Nucleus accumbens (tissue), 56 donors: Measurements from ENCODE around the gene RERG.

ENCODE experiments used
- DNase-seq, 56 donors: peaks; one replicate each; lab custom pipeline; 2025; lab: John Stamatoyannopoulos, UW

RERG gene

DNA sequence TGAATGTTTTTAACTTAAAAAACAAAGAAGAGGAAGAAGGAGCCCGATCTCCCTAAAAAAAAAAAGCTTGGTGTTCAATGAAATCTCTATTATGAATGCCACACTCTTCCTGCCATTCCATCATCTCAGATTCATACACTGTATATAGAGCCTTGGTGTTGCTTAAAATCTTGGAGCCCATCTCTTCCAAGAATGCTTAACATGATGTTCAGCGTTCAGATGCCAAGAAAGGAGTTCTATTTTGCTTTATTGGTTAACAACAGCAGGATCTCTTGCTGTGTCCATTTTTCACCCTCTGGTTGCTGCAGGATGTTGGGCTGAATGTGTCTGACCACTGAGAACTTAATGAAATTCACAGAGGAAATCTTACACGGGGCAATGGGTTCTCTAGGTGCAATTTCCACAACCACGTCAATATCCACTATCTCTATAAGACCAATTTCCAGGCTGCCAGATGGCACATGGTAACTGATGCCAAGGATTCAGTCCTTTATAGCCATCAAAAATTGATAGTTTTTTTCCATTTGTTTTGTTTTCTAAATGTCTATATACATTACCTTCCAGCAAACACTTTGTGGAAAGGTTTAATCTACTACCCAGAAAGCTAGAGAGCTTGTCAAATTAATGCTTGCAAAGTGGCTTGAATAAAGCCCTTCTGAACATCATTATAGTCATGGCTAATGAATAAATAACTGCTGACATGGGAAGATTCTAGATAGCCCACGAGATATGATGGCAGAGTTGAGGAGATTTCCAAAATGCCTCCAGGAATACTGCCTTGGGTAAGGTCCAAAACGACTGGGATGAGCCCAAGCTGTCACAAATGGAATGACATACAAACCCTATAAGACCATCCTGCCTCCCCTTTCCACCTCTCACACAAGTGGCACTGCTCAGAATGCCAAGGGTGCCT lies 26.5 kb downstream of the RERG start:
- no peak for DNase-seq

DNA sequence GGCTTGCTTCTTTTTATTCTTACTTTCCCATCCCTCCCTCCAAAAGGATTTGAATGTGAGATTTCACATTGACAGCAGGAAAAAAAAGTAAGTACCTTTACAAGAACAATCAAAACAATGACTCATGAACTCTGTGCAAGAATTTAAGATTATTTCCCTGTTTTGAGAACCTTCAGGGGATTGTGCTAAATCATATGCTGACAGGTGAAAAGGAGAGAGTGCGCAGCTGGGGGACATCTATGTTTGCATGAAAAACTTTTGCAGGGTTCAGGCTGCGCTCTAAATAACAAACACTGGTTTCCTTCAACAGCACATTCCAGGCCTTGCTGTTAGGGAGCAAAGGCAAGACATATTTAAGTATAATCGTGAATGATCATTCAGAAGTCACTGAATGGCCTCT lies 27.3 kb downstream of the RERG start:
- peak in 4 of 56 donors; percentile 3 to 14 (median 10) for DNase-seq

DNA sequence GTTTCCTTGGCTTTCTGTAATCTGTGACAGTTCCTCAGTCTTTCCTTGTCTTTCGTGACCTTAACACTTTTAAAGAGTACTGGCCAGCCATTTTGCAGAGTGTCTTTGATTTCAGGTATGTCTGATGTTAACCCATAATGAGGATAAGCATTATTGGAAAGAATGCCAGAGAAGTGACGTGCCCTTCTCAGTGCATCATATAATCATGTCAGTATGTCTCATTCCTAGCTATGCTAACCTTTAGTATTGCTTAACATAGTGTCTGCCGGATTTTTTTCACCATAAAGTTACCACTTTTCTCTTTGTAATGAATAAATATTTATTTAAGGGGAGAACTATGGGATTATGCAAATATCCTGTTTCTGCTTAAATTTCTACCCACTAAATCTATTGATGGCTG lies 28.5 kb downstream of the RERG start:
- no peak for DNase-seq

DNA sequence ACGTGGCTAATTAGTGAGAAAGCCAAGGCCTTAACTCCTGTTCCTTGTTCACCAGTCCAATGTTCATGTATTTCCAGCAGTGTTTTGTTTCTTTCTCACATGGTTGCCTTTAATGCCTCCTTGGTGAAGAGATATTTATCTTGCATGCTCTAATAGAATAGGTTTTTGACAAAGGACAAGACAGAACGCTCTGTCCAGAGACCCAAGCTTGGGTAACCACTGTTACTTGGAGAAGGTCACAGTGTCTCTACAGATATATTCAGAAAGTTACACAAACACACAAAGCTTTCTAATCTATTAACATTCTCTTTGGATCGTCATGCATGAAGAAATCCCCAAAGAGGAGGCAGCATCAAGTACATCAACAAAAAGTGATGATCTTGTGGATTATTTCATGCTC lies 33.1 kb downstream of the RERG start:
- no peak for DNase-seq

DNA sequence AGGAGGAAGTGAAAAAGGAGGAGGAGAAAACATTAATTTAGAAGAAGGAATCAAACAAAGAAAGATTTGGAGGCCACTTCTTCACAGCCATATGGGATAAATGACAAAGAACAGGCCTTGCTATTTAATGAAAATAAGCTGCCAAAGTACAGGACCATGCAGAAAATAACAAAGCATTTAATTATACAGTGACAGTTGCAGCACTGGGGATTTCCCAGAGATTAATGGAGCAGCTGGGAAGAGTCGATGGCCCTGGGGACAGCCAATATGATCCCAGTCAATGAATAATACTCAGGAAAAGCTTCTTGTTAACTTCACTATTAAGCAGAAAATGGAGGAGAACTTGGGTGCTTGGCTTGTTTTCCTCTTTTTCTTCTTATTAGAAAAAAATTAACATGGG lies 34.6 kb downstream of the RERG start:
- DNase-seq, result no peak

DNA sequence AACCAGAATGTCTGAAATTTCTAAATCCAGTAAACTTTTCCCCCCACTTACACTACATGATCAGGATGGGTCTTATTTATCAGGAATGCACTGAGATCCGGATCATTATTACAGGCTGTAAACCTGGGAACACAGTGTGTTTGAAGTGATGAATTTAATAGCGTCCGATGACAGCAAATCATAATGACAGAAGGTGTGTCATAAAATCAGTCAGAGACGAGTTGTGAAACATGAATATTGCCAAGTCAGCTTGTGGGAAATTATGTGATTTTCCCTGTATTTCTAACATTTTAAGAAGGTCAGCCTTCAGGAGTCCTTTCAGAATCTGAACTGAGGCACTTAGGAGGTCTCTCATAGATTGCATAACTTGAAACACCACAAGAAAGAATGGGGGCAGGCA lies 36.7 kb downstream of the RERG start:
- no peak for DNase-seq

DNA sequence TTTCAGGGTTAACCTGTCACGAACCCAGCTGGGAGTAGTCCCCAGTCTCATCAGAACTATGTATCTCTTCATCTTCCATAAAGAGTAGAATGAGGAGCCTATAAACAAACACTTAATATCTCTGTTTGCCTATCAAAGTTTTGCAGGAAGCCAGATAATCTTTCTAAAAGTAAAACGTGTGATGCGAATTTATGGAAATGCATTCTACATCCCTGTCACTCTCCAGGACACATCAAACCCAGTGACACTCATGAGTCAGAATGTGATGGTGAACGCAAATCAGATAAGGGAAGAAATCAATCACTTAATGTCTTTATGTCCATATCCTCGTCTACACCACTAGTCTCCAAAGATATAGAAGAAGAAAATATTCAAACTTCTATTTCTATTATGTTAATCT lies 37.4 kb downstream of the RERG start:
- DNase-seq, result no peak

DNA sequence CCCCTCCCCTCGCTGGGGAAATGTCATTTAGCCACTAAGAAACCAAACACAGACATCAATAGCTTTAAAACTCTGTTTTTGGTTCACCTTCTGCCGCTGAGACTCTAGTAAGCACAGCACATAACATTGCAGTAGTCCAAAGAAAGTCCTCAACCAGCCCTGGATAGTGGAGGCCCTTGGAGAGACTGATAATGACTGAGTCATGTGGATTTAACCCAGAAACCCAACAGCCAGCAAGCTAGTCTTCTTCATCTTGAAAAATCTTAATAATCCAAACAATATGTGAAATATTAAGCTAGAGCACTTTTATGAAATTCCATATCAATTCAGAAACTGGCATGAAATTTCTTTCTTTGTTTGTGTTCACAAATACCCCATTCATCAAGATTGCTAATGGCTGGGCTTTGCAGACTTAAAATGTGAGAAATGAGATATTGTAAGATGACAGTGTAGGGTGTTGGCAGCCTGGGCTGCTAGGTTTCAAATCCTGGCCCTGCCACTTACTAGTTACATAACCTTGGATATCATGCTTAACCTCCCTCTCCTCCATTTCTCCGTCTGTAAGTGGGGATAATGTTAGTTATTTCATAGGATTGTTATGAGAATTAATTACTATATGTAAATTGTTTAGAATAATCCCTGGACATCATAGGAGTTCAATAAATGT lies 40.1 kb downstream of the RERG start:
- DNase-seq, result no peak

DNA sequence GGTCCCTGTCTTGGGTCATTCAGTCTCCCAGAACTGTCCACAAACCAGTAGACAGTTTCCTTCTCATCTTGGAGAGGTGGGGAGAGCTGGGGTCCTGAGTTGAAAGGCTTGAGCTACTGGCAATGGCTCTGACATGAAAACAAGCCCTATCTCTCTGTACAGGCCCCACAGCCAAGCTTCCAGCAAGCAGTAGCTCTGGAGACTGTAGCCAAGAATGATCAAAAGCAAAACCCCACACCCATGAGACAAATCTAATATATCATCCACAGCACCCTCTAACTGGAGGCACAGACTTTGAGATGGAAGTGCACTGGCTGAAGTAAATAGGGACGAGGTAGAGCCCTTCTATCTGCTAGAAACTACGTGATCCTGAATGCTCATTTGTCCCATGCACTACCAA lies 40.9 kb downstream of the RERG start:
- DNase-seq, result no peak

DNA sequence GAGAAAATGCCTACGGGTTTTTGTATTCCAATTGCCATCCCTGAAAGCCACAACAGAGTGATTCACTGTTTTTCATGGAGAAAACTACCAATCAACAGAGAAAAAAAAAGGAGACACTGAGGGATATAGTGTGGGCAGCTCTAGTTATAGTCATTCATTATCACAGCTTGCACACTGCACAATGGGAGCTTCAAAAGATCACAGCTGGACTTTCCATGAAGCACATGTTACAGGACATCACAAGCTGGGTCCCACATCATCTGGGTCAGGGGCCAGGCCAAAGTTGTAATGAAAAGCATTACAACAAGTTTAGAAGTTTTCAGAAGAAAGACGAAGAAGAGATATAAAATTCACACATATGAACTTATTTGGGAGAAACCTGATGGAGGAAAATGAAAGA lies 41.5 kb downstream of the RERG start:
- DNase-seq, result no peak

DNA sequence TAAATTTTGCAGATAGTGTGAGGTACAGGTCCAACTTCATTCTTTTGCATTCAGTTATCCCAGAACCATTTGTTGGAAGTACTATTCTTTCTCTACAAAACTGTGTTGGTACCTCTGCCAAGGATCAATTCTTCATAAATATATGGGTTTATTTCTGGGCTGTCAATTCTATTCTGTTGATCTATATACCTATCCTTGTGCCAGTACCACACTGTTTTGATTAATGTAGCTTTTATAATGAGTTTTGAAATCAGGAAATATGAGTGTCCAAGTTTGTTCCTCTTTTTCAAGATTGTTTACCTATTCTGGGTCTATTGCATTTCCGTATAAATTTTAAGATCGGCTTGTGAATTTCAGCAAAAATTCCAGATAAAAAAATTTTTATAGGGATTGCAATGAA lies 48.1 kb downstream of the RERG start:
- no peak for DNase-seq

DNA sequence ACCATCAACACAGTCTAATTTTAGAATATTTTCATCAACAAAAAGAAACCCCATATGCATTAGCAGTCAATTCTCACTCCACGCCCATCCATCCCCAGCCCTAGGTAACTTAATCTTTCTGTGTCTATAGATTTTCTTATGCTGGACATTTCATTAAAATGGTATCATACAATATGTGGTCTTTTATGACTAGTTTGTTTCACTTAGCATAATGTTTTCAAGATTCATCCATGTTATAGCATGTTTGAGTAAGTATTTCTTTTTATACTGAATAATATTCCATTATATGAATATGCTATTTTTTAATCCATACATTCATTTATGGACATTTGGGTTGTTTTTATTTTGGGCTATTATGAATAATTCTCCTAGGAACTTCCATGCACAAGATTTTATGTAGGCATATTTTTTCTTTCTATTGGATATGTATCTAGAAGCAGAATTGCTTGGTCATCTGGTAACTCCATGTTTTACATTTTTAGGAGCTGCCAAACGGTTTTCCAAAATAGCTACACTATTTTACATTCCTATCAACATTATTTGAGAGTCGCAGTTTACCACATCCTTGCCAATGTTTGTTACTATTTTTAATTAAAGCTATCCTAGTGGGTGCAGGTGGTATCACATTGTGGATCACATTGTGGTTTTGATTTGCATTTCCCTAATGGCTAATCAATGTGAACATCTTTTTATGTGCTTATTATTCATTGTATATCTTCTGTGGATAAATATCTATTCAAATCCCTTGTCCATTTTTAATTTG lies 49.0 kb downstream of the RERG start:
- no peak for DNase-seq

DNA sequence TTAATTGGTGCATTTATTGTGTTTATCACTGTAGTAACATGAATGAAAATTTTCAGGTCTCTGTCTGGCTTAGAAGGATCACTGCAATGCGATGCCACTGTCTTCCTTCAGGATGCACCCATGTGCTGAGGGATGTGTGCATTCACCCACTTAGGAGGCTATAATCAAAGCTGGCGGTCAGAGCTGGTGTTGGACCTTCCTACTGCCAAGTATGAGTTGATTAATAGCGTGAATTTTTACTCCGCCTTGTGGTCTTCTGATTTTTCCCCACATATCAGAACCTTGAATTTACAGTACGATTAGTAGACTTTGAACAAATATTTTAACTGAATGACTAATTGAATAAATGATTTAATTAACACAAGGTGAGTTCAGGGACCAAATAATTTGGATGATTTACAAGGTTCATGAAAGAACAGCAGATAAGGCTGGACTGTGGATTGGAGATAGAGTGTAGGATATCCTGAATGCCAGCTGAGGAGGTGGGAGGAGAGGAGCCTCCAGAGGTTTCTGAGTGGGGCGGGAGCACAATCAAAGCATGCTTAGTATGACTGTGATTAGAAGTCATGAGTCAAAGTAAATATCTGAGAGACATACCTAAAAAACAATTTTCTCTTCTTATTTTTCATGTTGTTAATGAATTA lies 50.1 kb downstream of the RERG start:
- no peak for DNase-seq

DNA sequence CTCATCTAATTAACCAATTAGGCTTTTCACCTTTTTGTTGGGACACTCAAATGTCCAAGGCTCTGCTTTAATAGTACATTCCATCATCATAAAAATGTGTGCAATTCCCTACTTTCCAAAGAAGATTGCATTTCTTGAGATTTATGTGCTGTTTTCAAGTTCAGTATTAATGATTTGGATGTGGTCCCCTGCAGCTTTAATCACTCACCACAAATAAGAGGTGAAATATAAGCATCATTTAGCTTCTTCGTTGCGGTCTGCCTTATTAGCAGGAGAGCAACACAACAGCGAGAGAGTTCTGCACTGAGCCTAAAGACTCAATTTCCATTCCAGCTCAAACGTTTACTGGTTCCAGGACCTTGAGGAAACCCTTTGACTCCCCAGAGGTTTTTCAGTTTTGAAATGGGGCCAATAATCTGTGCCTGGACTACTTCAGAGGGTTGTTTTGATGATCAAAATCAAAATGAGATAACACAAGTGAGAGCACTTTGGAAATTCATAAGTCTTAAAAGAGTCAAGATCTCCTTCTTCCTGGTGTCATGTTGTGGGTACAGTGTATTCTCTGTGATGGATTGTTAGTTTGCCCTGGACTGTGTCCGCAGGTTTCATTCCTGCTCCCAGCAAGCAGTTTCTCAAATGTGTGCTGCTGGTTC lies 53.1 kb downstream of the RERG start:
- DNase-seq, result no peak

DNA sequence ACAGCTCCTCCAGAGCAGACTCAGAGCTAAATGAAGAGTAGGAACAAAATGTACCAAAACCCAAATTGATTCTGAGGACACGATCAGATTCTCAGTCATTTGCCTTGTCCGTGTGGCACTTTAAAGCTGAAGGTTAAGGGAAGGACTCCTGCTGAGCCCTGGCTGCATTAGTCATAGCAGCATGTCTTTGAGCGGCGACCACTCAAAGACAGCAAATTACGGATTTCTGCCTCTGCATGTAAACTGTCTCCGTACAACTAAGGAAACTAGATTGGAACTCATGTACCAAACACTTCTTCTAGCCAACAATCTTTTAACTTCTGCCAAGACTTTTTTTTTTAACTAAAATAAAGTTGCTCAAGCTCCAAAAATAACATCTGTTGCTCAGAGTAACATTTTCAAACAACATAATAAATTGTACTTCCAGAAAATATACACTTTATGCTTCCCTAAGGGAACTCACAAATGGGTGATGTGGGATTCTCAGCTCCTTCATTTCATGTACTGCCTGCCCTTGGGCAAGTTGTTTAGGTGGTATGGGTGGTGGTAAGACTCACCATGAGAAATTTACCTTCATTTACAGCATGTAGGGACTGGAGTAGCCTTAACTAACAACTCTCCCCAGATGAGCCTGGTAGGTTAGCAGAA lies 56.1 kb downstream of the RERG start:
- DNase-seq, result no peak

DNA sequence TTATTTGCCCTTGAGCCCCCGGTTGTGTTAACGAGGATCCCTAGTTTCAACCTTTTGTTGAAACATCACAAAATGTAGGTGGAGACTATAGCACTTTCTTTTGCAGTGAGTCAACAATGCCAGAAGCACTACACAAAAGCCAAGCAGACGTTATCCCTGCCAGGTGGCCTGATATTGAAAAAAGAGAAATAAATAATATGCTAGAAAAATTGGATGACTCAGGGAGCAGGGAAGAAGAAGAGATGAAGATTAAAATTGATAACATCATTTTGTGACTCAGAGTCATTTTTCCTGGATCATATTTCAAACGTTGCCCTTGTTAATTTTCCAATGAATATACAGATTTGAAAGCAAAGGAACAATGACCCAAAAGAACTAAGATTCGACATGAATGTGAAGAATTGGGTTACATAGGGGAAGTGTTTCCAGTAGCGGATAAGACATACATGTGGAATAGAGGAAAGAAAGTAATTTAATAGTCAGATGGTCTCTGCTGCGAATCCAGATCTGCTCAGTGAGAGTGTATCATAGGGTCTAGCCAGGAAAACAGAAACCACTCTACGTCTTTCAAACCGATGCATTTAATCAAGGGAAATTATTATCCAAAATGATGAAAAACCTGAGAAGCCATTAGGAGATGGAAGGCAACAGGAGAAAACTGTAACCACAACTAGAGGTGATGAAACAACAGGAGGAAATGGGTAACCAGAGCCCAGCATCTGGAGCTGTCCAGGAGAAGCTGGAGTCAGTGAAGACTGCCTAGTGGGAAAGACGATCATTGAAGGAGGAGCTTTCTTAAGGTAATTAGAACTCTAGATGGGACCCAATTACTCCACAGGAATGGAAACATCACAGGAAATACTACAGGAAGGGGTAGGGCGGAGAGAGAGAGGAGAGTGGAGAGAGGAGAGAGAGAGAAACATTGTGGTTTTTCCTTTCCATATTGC lies 57.9 kb downstream of the RERG start:
- no peak for DNase-seq

DNA sequence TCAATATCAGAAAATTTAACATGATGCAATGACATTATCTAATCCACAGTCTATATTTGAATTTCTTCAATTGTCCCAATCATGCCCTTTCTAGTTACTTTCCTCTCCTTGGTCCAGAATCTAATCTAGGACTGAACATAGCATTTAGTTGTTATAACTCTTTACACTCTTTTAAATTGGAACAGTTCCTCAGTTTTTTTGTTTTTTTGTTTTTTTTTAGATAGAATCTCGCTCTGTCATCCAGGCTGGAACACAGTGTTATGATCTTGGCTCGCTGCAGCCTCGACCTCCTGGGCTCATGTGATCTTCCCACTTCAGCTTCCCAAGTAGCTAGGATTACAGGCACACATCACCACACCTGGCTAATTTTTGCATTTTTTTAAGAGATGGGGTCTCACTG lies 63.1 kb downstream of the RERG start:
- DNase-seq, result no peak

DNA sequence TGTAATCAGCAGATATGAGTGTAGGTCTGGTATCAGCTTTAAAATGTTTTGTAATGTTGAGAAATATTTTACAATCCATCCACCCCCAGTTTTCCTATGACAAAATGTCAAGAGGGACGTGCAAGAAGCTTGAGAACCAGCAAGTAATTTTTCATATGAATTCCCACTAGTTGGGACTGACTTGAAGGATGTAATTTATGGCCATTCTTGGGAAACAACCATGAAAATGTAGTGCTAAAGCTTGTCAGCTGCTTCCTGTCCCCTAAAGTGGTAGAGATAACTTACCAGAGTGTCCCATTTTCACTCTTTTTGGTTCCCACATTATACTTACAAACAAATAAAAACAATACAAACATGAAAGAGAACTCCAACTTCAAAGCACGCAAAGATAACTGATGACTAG lies 63.9 kb downstream of the RERG start:
- no peak for DNase-seq

DNA sequence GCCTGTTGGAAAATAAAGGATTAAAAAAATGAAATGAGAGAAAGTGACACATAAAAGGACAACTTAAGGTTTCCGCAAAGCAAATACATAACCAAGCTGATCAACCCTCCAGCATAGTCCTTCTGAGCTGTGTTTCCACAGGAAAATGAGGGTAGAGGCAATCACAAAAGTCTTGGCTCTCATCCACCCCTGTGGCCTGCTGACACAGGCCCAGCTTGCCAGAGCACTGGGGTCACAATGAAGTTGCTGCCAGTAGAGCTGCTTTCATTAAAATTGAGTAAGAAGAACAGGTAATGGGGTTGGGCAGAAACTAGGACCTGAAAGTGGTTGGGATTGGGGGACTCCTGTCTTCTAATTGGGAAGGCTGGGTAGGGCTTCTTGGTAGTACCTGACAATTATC lies 65.9 kb downstream of the RERG start:
- peak in 8 of 56 donors; percentile 8 to 49 (median 22) for DNase-seq
